GM11168 (cell line): Measurements from ENCODE around the gene GALNT7.

Source experiments
- in situ Hi-C: fragments of 300-500 bp; cut with MboI; formaldehyde crosslinking; loops from one replicate; pipeline ENCODE4 v1.12.0; 2022; ENCODE audit warnings: low sequenced_read_pairs; ENCODE audit not compliant: unreplicated experiment

Gene GALNT7

DNA sequence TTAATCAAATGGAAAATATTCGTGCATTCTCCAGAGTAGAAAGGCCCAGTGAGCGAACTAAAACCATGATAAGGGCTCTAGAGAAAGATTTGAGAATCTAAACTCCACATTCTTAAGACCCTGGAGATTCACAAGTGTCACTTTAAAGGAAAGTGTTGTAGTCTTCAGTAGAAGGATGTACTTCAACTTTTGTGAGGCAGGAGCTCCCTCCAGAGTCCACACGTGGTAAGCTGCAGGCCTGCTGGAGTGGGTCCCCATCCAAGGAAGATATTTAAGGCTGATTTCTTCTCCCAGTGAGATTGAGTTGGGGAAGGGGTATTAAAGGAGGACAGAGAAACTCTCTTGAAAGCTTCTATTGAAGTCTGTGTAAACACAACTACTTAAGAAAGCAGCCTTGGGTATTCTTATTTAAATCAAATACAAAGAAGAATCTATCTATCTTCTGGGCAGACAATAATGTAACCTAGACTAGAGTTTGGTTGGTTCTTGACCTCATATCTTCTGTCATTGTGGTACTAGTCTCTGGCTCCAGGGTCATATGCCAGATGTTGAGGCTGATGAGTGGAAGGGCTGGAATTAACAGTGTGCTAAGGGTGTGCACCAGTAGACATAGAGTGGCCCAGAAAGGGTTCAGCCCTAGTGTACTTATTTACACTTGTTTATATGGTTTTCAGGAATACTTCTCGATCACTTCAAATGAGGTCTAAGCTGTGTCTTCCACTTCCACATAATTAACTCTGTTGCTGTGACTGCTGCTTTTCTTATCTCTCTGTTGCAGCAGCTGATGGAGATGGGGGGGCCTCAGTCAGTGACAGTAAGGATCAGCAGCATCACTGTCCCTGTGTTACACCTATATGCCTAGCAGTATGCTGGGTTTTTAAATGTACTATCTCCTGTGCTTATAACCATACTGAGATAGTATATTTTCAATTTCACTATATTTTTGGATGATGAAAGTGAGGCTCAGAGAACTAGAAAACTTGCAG, 89.4 kb downstream of the GALNT7 start:
- in situ Hi-C loops, result loop anchor here (5.0 kb wide), 1 partner anchor 231 kb away; no protein-coding TSS in a partner anchor

DNA sequence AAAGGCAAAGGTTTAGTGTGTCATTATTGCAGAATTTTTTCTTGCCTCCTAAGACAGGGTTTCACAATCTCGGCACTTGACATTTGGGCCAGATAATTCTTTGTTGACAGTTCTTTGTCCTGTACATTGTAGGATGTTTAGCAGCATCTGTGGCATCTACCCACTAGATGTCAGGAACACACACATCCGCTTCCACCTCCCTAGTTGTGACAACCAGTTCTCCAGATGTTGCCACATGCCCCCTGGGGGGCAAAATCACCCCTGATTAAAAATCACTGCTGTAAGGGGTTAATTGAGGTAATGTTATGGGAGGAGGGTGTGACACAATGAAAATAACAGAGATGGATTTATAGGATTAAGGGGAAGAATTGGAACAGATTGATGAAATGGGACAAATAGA, 90.3 kb downstream of the GALNT7 start:
- in situ Hi-C loops, result loop anchor here (5.0 kb wide), 1 partner anchor 232 kb away; no protein-coding TSS in a partner anchor

DNA sequence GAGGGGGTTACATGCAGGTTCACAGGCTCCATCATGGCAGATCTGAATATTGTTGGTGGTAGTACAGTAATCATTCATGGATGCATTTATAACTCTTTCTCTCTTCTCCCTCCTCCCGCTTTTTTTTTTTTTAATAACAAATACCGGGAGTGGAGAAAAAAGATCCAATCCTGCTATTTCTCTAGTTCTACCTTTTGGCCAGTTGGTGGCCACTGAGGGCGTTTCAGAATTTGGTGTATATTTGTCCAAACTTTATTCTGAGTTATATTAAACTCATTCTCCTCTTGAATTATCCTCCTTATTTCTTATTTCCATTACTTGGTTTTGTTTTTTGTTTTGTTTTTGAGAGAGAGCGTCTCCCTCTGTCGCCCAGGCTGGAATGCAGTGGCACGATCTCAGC, 90.7 kb downstream of the GALNT7 start:
- in situ Hi-C loops, result loop anchor here (5.0 kb wide), 1 partner anchor 232 kb away; no protein-coding TSS in a partner anchor

DNA sequence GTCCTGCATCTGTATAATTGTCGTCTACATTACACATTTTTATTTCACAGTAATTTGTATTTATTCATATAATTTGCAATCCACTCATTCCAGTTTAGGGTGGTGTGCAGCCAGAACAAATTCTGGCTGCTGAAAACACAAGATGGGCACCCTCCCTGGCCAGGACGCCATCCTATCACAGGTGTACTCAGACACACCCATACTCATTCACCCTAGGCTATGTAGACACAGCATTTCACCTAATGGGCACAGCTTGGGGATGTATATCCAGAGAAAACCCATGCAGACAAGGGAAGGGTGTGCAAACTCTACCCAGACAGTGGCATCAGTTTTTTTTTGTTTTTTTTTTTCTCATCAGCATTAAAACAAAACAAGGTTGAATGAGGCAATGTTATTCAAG, 92.4 kb downstream of the GALNT7 start:
- in situ Hi-C loops, result no loop called here

DNA sequence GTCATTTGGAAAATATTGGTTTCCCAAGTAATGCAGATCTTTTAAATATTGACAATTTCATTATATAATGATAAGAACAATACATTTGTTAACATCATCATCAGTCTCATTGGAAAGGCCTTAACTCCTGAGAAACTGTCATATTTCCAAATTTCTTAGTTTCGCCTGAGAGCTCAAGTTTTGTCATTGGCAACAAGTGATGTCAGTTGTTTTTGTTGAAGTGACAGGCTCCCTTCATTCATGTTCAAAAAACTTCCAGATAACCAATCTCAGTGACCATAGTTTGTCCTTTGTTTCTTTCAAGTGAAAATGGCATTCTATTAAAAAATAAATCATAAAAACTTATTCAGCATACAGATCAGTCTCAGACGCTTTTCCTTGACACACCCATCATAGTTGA, 93.8 kb downstream of the GALNT7 start:
- in situ Hi-C loops, result no loop called here

DNA sequence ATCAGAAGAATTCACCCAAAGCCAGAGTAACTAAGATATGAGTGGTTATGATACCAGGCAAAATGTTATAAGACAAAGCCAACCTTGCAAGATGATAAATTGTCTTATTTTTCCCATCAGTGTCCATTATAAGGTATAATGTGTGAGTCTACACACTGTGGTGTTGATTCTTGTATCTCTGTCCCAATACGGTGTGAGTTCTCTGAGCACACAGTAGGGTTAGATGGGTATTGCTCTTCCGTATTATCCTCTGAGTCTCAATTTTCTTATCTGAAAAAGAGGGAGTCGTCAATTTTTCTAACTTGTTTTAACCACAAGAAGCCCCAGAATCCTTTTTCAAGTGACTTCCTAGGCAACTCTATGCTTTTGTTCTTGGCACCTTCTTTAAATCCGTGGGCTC, 95.6 kb downstream of the GALNT7 start:
- in situ Hi-C loops, result no loop called here

DNA sequence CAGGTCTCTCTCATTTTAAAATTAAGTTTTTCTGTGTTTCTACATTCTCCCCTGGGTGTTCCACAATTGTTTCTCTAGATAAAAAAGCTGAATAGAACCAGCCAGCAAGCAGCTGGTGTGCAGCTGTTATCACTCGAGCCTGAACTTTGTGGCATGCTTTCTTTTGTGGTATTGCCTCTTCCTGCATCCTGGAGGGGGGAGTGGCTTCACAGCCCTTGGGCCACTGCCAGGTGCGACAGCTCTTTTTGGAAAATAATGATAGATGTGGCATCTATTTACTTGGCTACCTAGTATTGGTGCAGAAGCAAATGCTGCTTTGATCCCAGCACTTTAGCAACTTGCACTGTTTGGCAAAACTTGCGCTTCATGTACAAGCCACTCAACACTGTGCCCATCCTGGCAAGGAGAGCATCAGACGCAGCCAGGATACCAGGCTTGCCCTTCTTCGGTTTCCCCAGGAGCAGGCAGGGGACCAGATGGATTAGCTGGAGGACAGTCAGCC, 96.1 kb downstream of the GALNT7 start:
- in situ Hi-C loops, result no loop called here

DNA sequence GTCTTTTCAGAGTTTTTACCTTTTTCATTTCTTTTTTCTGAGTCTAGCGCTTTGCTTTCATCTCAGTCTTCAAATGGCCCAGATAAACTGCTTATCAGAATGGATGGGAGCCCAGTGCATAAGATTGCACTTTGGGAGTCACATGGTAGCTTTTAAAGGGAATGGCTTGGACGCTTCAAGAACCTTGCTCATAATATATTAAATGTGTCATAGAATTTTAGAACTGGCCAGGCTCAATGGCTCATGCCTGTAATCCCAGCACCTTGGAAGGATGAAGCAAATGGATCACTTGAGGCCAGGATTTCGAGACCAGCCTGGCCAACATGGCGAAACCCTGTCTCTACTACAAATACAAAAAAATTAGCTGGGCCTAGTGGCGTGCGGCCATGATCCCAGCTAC, 97.1 kb downstream of the GALNT7 start:
- in situ Hi-C loops, result no loop called here

DNA sequence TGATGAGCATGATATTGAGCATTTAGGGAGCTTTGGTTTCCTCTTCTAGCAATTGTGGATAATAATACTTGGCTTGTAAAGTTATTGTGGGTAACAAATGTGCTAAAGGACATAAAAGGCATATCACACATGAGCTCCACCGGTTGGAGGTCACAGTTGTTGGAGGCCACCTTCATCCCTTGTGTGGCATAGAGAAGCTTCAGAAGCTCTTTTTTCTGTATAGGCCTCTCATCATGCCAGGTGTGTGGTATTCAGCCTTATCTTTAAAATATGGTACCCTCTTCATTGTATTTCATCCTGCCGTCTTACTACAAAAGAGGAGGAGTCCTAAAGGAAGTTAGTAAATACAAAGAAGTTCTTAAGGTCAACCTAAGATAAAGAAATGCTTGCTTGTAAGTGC, 99.1 kb downstream of the GALNT7 start:
- in situ Hi-C loops, result no loop called here

DNA sequence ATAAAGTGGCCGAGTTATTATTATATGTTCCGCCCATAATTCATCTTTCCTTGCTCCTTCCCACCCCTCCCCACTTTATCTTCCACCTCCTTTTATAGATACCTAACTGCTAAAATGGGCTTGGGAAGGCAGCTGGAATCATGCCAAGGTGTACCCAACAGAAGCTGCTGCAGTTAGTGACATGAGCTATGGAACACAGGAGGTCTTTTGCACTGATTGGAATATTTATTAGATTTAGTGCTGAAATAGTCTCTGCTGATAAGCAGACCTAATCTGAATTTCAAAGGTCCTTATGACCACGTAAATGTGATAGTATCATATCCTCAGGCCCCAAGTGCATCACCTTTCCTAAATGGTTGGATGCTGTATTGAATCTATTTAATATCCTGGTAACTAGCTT, 100.7 kb downstream of the GALNT7 start:
- in situ Hi-C loops, result no loop called here

DNA sequence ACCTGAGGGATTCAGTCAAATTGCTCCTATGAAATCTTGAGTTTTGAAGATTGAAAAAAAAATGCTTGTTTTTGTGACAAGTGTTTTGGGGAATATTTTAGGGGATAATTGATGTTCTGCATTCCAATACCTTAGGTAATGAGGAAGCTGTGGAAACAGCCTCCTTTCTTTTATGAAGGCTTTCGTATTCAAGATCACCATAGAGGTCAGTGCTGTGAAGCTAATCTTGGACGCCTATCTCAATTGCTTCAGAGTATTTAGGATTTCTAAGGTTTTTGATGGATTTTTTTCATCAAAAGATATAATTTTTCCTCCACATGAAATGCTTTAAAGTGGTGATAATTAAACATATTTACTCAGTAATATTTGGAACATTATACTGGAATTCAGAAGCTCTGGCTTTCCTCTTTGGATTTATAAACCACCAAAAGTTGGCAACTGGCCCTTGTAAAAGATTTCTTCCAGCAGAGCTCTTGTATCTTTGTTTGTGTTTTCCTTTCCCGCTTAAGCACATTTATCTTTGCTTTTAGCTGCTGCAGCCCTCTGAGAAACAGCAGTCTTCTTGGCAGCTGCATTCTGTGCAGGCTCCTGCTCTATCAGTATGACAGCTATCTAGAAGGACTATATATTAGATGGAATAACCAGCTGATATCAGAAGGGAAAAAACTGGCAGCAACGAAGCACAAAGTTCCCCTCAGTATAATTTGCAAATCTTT, 101.9 kb downstream of the GALNT7 start:
- in situ Hi-C loops, result no loop called here

DNA sequence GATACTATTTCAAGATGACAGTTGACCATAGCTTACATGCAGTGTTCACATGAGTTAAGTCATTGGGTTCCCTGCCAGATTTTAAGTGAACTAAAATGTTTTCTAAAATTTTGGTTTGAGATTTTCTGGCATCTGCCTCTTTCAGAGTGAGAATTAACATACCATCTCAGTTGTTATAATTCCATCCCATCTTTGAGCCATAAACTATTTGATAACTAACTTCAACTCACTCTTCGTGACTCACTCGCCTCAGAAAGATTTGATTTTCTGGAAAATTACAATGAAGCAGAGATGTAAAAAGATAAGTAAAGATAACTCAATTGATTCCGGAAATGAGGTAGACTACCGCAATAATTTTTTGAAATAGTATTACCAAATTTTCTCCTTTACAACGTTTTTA, 103.7 kb downstream of the GALNT7 start:
- in situ Hi-C loops, result no loop called here

DNA sequence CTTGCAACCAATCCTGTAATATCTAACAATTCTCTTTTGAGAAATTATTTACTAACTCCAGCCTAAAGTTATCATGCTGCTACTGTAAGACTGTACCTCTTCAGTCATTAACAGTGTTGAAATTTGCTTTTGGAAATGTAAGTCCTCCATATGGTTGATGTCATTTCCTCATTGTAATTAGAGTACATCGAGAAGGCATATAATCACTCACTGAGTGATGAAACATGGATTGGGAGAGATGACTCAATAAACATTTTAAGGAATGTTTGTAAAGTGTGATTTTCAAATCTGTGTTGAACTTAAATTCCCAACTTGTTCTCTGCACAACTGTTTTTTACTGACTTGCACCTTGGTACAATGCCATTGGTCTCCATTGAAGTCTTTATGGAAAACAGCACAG, 104.4 kb downstream of the GALNT7 start:
- in situ Hi-C loops, result no loop called here

DNA sequence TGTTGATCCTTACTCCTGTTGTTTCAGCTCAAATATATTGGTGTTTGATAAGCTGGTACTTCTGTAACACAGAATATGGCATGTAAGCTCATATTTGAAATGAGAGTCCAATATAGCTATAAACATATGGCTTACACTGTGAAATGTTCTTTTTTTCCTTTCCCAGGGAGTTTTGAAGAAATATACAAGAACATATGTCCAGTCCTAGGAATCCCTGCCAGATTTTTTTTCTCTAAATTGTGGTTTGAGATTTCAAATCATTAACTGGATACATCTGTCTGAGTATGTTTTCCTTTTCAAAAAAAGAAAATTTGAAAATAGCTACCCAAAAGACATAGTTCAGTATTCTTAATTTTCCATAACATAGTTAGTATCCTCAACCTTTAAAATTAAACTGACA, 105.3 kb downstream of the GALNT7 start:
- in situ Hi-C loops, result no loop called here

DNA sequence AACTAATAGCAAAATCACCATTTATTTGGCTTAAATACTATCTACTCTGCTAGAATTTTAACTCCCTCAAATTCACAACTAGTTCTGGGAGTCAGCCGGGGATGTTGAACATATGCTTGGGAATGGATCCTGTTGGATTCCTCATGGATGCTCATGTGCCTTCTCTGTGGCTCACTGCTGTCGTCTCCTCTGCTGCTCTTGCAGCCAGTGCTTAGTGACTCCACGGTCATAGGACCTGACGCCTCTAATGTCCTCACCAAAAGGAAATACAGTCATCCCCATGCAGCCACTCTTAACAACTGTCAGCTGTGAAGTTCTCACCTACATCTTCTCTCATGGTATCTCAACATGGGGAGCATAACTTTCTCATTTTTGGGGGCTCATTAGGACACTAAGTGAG, 106.1 kb downstream of the GALNT7 start:
- in situ Hi-C loops, result no loop called here

DNA sequence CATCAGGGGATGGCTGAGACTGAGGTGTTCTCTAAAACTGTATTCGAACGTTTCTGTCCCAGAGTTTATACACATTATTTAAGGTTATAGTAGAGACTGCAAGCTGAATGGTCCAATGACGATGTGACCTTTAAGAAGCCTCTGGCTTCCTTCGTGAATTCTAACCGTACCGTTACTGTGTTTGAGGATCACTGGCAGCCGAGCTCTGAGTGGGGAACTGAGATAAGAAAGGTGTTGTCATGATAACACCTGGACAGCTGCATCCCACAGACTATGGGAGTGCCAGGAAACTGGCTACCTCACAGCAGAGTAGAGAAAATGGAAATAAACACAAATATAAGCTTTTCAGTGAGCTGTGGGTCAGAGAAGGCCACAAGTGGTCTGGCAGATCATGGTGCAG, 106.5 kb downstream of the GALNT7 start:
- in situ Hi-C loops, result no loop called here

DNA sequence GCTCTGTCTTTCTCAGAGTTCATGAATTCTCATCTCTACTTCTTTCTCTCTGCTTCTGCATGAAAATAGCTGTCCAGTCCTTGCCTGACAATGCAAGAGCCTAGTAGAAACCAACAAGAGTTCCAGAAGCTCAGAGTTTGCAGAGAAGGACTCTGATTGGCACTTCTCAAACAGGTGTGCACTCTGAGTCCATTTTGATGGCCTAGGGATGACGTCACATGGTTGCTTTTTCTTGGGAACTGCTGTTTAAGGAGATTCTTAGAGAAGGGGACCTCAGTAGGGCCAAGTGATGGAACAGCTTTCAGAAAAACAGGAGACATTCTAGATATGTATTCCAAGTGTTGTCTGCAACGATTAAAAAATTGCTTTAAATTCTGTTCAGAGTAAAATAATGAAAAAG, 108.7 kb downstream of the GALNT7 start:
- in situ Hi-C loops, result no loop called here

DNA sequence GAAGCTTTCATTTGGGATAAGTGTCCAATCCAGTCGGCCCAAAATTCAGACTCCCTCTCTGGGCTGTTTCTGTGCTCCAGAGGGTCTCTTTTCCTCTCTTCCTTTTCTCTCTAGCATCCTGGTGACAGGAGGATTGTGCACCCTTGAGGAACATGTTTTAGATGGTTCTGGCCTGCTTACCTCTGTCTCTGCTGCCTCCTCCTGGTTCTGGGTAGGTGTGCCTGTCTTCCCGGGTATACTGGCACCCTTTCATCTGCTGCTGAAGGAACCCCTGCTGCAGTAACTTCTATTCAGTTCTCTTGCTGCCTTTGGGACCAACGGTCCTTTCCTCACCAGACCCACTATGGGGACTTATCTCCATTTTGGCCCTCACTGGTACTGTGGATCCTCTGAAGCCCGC, 112.4 kb downstream of the GALNT7 start:
- in situ Hi-C loops, result no loop called here

DNA sequence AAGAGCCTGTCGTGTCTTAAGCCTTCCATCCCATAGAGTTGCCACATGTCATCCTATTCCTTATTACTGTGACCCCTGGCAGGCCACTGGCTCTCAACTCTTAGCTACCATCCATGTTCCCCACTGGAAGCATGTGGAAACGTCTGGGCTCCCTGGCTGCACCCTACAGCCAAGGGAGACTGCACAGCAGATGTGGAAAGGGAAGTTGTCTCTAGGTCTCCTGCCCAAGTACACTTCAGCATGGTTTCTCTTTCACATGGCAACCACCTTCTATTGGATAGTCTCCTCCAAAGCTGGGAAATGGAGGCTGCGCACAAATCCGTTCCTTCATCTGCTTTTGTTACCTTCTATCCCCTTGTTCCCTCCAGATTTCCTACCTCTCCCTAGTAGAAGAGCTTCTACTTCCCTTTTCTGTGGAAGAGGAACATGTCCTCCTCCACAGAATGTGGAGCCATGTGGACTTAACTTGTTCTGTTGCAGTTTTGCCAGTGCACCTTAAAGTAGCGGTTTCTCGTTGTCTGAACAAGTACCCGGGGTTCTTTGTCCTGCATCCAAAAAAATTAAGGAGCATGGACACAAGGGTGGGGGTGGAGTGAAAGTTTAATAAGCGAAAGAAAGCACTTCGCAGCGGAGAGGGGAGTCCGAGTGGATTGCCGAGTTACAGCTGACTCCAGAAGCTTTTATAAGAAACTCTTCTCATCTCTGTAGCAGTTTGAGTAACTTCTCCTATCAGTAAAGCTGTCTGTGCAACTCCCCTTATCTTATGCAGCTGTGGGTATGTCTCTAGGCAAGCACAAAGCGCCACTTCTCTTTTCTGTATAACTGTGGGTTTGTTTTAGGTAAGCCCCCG, 113.0 kb downstream of the GALNT7 start:
- in situ Hi-C loops, result no loop called here

DNA sequence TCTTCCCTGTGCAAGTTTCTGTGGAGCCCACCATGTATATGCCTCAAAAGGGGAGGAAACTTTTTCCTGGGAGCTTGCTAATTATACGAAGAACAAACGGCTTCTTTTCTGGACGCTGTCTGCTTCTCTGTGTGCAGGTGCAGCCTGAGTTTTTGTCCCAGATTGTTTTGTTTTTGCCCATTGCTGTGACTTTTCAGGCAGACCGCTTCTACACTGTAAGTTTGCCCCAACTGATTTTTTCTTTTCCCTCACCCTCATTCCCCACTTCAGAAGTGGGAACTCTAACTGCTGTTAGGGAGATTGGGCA, 113.6 kb downstream of the GALNT7 start:
- in situ Hi-C loops, result no loop called here
